ENCODE results near the gene CDHR4. TPM values are rescaled to one million over a fixed set of nuclear protein-coding genes. Genes with fewer than 3 reads are reported as not detected.

The CDHR4 gene
- total and polyA plus RNA-seq, 2 donors (not counting 1 experiment from before 2014, with no cell fraction given), result 0.18 to 0.32 TPM

- H4K20me1 ChIP-seq (ENCODE audit: control insufficient read depth, insufficient read depth, low read length, poor library complexity, severe bottlenecking), result no peaks in the 10 kb centered on the region
- peak overlapping the region; percentile 98 for H3K27ac Mint-ChIP-seq
- H3K27ac ChIP-seq (ENCODE audit: low read length in 2 of 2), result peak overlapping the region; percentile 91 to 97
- POLR2A ChIA-PET, result interaction anchor here (0.6 to 5.0 kb wide), 13 partner anchors 10 to 278 kb away, joined by 3 to 99 read pairs (median 4); partner anchors contain the start of genes AMIGO3, IP6K1, MON1A and UBA7
- no peaks in the 10 kb centered on the region for H3K9me3 ChIP-seq (ENCODE audit: control extremely low read depth in 1 of 3, control insufficient read depth in 2 of 3, insufficient read depth in 1 of 3, low read length in 2 of 3)
- H3K4me1 Mint-ChIP-seq, result peaks cover 59% of the 10 kb centered on the region
- peaks cover 0 to 13% of the 10 kb centered on the region in 2 experiments for H3K36me3 ChIP-seq (replicated peaks in 1 of 2; ENCODE audit: control extremely low read depth in 1 of 2, control insufficient read depth in 1 of 2, extremely low read depth in 1 of 2, insufficient read depth in 2 of 2, low read length in 1 of 2)
- CTCF ChIA-PET, result interaction anchor here (0.6 to 15.1 kb wide), 14 partner anchors 12 to 1491 kb away, joined by 3 to 547 read pairs (median 3); partner anchors contain the start of genes GNAI2, IP6K1 and UBA7
- peaks cover 10% of the 10 kb centered on the region for H3K79me2 ChIP-seq (ENCODE audit: control insufficient read depth, insufficient read depth, low read length)
- peaks cover 49 to 54% of the 10 kb centered on the region in 2 donors for H3K4me1 ChIP-seq (ENCODE audit: control insufficient read depth in 2 of 2, insufficient read depth in 2 of 2, low read length in 2 of 2)
- intact Hi-C loops (cut with micrococcal nuclease), result loop anchor here (1.0 to 5.0 kb wide), 3 partner anchors 84 to 424 kb away; partner anchors contain the start of genes AMIGO3 and RBM6
- WGBS (ENCODE audit: insufficient coverage), result under 1% methylated on average over 33 of the region's 41 CpGs
- peak overlapping the region; percentile 99 for H3K4me2 ChIP-seq (replicated peaks; ENCODE audit: low read depth, low read length, poor library complexity, severe bottlenecking)
- H3K9ac ChIP-seq (ENCODE audit: low read length), result peak overlapping the region; percentile 98
- peak overlapping the region; percentile 90 for H2AFZ ChIP-seq (ENCODE audit: insufficient read depth, low read depth, low read length, poor library complexity, severe bottlenecking)
- H3K27me3 Mint-ChIP-seq, result peaks cover 5% of the 10 kb centered on the region
- peak; percentile 15 for ATAC-seq (ENCODE audit: low read depth)
- no peaks in the 10 kb centered on the region for H3K9me3 Mint-ChIP-seq (ENCODE audit: insufficient read depth)
- H3K4me3 ChIP-seq (ENCODE audit: control extremely low read depth in 1 of 5, extremely low read depth in 1 of 5, insufficient read depth in 1 of 5, low read depth in 2 of 5, low read length in 4 of 5), result peak overlapping the region; percentile 8 to 99 (median 95)
- DNase-seq, result peak; percentile 83
- peak overlapping the region; percentile 86 for H3K4me3 Mint-ChIP-seq
- TF ChIP-seq EZH2 (IDR thresholded peaks at IDR 0.05; ENCODE audit: borderline replicate concordance, insufficient read depth, low read depth, low read length, poor library complexity, severe bottlenecking), result no peak
- no peak for TF ChIP-seq CTCF (IDR thresholded peaks at IDR 0.05)
- H3K27me3 ChIP-seq (replicated peaks in 1 of 4; ENCODE audit: control extremely low read depth in 1 of 4, control insufficient read depth in 3 of 4, insufficient read depth in 4 of 4, low read length in 3 of 4), result peaks cover 0 to 3% (median 0%) of the 10 kb centered on the region in 4 experiments
These were observed 3.9 kb upstream of the CDHR4 start for GRCh38 chr3:49803465-49804140.

Data from B cell (primary cell).